Left colon (tissue), 2 donors: ENCODE measurements around the gene ANKRD65. TPM values are rescaled to one million over a fixed set of nuclear protein-coding genes. Genes with fewer than 3 reads are reported as not detected.

ENCODE experiments used
- total RNA-seq, 2 donors: library from RNA; stranded (reverse); fragmentation: NEBNext Ultra II Directional; extraction: Animal tissue kit (Norgen Biotek cat#: 25700); gene quantifications; one replicate each; pipeline ENCODE4 v1.2.1, GENCODE V29; 2021
- donor health status: DM: no; HTN: no; CAD: no.
- donor health status: DM: yes; HTN: yes; CAD: no.

The ANKRD65 gene
- total RNA-seq, 2 donors from 2014 or later = 0.76 to 2.7 TPM

Other genes starting within 250 kb of the ANKRD65 start
- 1 to 10 TPM; 1.2 to 3.0 TPM for gene TTLL10, start 247.4 kb downstream of the ANKRD65 start, total RNA-seq
- 1 to 10 TPM in 1 of 2 donors, under 1 TPM in 1; 0.64 to 3.7 TPM for gene TNFRSF18, start 214.7 kb downstream of the ANKRD65 start, total RNA-seq
- 1 to 10 TPM in 1 of 2 donors, under 1 TPM in 1; 0.55 to 1.3 TPM for gene TNFRSF4, start 207.1 kb downstream of the ANKRD65 start, total RNA-seq
- 100 to 1,000 TPM; 235 to 273 TPM for gene SDF4, start 189.3 kb downstream of the ANKRD65 start, total RNA-seq
- gene B3GALT6, start 189.0 kb downstream of the ANKRD65 start, total RNA-seq = 1 to 10 TPM; 8.2 to 9.6 TPM
- gene C1QTNF12, start 174.6 kb downstream of the ANKRD65 start, total RNA-seq = 10 to 100 TPM; 40.0 to 71.6 TPM
- gene UBE2J2, start 147.4 kb downstream of the ANKRD65 start, total RNA-seq = 10 to 100 TPM; 46.3 to 56.3 TPM
- gene SCNN1D, start 140.8 kb downstream of the ANKRD65 start, total RNA-seq = 1 to 10 TPM; 1.5 to 1.6 TPM
- gene ACAP3, start 113.3 kb downstream of the ANKRD65 start, total RNA-seq = 10 to 100 TPM; 49.2 to 58.7 TPM
- gene PUSL1, start 112.7 kb downstream of the ANKRD65 start, total RNA-seq = 10 to 100 TPM; 15.5 to 18.7 TPM
- 10 to 100 TPM; 80.6 to 94.2 TPM for gene INTS11, start 96.6 kb downstream of the ANKRD65 start, total RNA-seq
- 10 to 100 TPM; 67.3 to 86.7 TPM for gene CPTP, start 96.5 kb downstream of the ANKRD65 start, total RNA-seq
- gene TAS1R3, start 90.0 kb downstream of the ANKRD65 start, total RNA-seq = under 1 TPM; 0.67 to 0.89 TPM
- 10 to 100 TPM; 57.2 to 69.0 TPM for gene DVL1, start 71.9 kb downstream of the ANKRD65 start, total RNA-seq
- gene MXRA8, start 62.7 kb downstream of the ANKRD65 start, total RNA-seq = 10 to 100 TPM in 1 of 2 donors, 1 to 10 TPM in 1; 8.5 to 20.7 TPM
- gene AURKAIP1, start 46.1 kb downstream of the ANKRD65 start, total RNA-seq = 100 to 1,000 TPM; 175 to 212 TPM
- 100 to 1,000 TPM; 115 to 129 TPM for gene CCNL2, start 21.9 kb downstream of the ANKRD65 start, total RNA-seq
- gene MRPL20, start 14.0 kb downstream of the ANKRD65 start, total RNA-seq = 10 to 100 TPM; 82.1 to 96.7 TPM
- 10 to 100 TPM; 40.1 to 81.5 TPM for gene VWA1, start 14.4 kb upstream of the ANKRD65 start, total RNA-seq
- gene ATAD3C, start 28.4 kb upstream of the ANKRD65 start, total RNA-seq = under 1 TPM; 0.49 to 0.87 TPM
- gene ATAD3B, start 50.5 kb upstream of the ANKRD65 start, total RNA-seq = 10 to 100 TPM; 15.2 to 16.4 TPM
- 10 to 100 TPM; 20.7 to 29.6 TPM for gene ATAD3A, start 90.9 kb upstream of the ANKRD65 start, total RNA-seq
- gene TMEM240, start 119.3 kb upstream of the ANKRD65 start, total RNA-seq = 1 to 10 TPM in 1 of 2 donors, under 1 TPM in 1; 0.67 to 2.6 TPM
- 100 to 1,000 TPM; 118 to 130 TPM for gene SSU72, start 153.6 kb upstream of the ANKRD65 start, total RNA-seq
- 1 to 10 TPM; 3.1 to 3.3 TPM for gene FNDC10, start 178.9 kb upstream of the ANKRD65 start, total RNA-seq
- gene MIB2, start 194.2 kb upstream of the ANKRD65 start, total RNA-seq = 10 to 100 TPM; 84.8 to 86.1 TPM
- 1 to 10 TPM; 1.2 to 7.2 TPM for gene MMP23B, start 210.9 kb upstream of the ANKRD65 start, total RNA-seq
- gene CDK11B, start 237.7 kb upstream of the ANKRD65 start, total RNA-seq = 10 to 100 TPM; 29.6 to 37.0 TPM